ENCODE measurements around the gene RPLP2.

Gene RPLP2

GRCh38 chr11:832529-833113 lies 22.9 kb downstream of the RPLP2 start, which contains the start of gene CD151:
Gene CD151, plus strand, starts transcription at chr11:832952. Its CDS starts 3,118 bp downstream, at chr11:836070.
- Histone ChIP-seq H3K27ac (no peak within 1 kb of the TSS), H3K4me1 (peaks cover 2% of the 10 kb centered on the region), H3K9me3 (ENCODE audit: control insufficient read depth, low read length) (no peaks in the 10 kb centered on the region), H3K27me3 (ENCODE audit: control insufficient read depth, insufficient read depth, low read length) (no peaks in the 10 kb centered on the region), H3K4me2 (ENCODE audit: low read length) (peak within 1 kb of the TSS; percentile 67), H3K79me2 (no peaks in the 10 kb centered on the region), H3K36me3 (ENCODE audit: control insufficient read depth, insufficient read depth, low read length) (no peaks in the 10 kb centered on the region), H3K9ac (no peak within 1 kb of the TSS), H2AFZ (peak within 1 kb of the TSS; percentile 68), H3K4me3 (ENCODE audit: low read depth, low read length) (peak within 1 kb of the TSS; percentile 54)
- no peak for TF ChIP-seq CTCF (IDR thresholded peaks at IDR 0.05)

- no peak for TF ChIP-seq CTCF (IDR thresholded peaks at IDR 0.05)
- no peaks in the 10 kb centered on the region for H3K9me3 ChIP-seq (ENCODE audit: control insufficient read depth, low read length)
- no peaks in the 10 kb centered on the region for H3K79me2 ChIP-seq
- no peak overlapping the region for H3K27ac ChIP-seq
- H3K4me1 ChIP-seq = peaks cover 2% of the 10 kb centered on the region
- H3K9ac ChIP-seq = no peak overlapping the region
- H3K4me3 ChIP-seq (ENCODE audit: low read depth, low read length) = peak overlapping the region; percentile 54
- H3K36me3 ChIP-seq (ENCODE audit: control insufficient read depth, insufficient read depth, low read length) = no peaks in the 10 kb centered on the region
- peak overlapping the region; percentile 45 for H2AFZ ChIP-seq
- H3K4me2 ChIP-seq (ENCODE audit: low read length) = peak overlapping the region; percentile 67
- no peaks in the 10 kb centered on the region for H3K27me3 ChIP-seq (ENCODE audit: control insufficient read depth, insufficient read depth, low read length)
Observed at GRCh38 chr11:833114-833791, 23.5 kb downstream of the RPLP2 start.

GRCh38 chr11:833849-834311 lies 24.1 kb downstream of the RPLP2 start:
- no peak overlapping the region for H3K9ac ChIP-seq
- H3K27ac ChIP-seq = no peak overlapping the region
- H3K9me3 ChIP-seq (ENCODE audit: control insufficient read depth, low read length) = no peaks in the 10 kb centered on the region
- TF ChIP-seq CTCF (IDR thresholded peaks at IDR 0.05) = no peak
- no peaks in the 10 kb centered on the region for H3K27me3 ChIP-seq (ENCODE audit: control insufficient read depth, insufficient read depth, low read length)
- no peaks in the 10 kb centered on the region for H3K79me2 ChIP-seq
- peak overlapping the region; percentile 54 for H3K4me3 ChIP-seq (ENCODE audit: low read depth, low read length)
- no peak overlapping the region for H2AFZ ChIP-seq
- H3K4me2 ChIP-seq (ENCODE audit: low read length) = peak overlapping the region; percentile 67
- H3K4me1 ChIP-seq = peaks cover 2% of the 10 kb centered on the region
- no peaks in the 10 kb centered on the region for H3K36me3 ChIP-seq (ENCODE audit: control insufficient read depth, insufficient read depth, low read length)

- Histone ChIP-seq H2AFZ (no peak overlapping the region), H3K4me1 (peaks cover 2% of the 10 kb centered on the region), H3K9ac (no peak overlapping the region), H3K4me2 (ENCODE audit: low read length) (peak overlapping the region; percentile 47), H3K9me3 (ENCODE audit: control insufficient read depth, low read length) (no peaks in the 10 kb centered on the region), H3K27ac (no peak overlapping the region), H3K79me2 (no peaks in the 10 kb centered on the region), H3K27me3 (ENCODE audit: control insufficient read depth, insufficient read depth, low read length) (no peaks in the 10 kb centered on the region), H3K36me3 (ENCODE audit: control insufficient read depth, insufficient read depth, low read length) (no peaks in the 10 kb centered on the region), H3K4me3 (ENCODE audit: low read depth, low read length) (peak overlapping the region; percentile 22)
- no peak for TF ChIP-seq CTCF (IDR thresholded peaks at IDR 0.05)
Observed at GRCh38 chr11:834371-835316, 24.9 kb downstream of the RPLP2 start.
